ENCODE data around the gene LRRTM2. TPM values are rescaled to one million over a fixed set of nuclear protein-coding genes. Genes with fewer than 3 reads are reported as not detected.
A peak's percentile ranks its signal among the peaks of the same experiment; 100 is the strongest.

LRRTM2 gene
- total RNA-seq, 3 donors from 2014 or later: under 0.01 to 1.4 (median 1.0) TPM

DNA sequence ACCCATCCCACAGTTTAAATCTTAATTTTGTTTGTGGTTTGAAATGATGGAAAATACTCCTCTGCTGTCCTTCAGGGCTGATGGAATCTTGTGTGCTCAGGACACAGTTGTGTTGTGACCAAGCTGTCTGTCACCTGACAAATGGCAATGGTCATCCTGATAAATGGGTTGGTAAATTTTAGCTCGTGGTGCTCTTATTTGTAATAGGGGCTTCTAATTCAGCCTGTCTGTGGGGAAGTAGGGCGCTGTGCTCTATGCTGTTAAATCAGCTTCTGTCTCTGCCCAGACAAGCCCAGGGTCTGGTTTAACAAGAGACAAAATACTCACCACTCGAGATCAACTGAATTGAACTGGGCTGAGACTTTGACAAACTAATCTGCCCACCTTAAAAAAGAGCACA is 4.5 kb downstream of the LRRTM2 start:
- Histone ChIP-seq H3K27ac (peak overlapping the region in 1 of 2 donors; percentile 1), H3K27me3 (no peaks in the 10 kb centered on the region), H3K36me3 (no peaks in the 10 kb centered on the region), H3K4me1 (peaks cover 0 to 5% of the 10 kb centered on the region in 2 donors), H3K9me3 (no peaks in the 10 kb centered on the region), H3K4me3 (no peak overlapping the region)
- TF ChIP-seq POLR2A (IDR thresholded peaks at IDR 0.05) (no peak), POLR2AphosphoS5 (IDR thresholded peaks at IDR 0.05) (no peak)
- TF ChIP-seq, protein P1, sequence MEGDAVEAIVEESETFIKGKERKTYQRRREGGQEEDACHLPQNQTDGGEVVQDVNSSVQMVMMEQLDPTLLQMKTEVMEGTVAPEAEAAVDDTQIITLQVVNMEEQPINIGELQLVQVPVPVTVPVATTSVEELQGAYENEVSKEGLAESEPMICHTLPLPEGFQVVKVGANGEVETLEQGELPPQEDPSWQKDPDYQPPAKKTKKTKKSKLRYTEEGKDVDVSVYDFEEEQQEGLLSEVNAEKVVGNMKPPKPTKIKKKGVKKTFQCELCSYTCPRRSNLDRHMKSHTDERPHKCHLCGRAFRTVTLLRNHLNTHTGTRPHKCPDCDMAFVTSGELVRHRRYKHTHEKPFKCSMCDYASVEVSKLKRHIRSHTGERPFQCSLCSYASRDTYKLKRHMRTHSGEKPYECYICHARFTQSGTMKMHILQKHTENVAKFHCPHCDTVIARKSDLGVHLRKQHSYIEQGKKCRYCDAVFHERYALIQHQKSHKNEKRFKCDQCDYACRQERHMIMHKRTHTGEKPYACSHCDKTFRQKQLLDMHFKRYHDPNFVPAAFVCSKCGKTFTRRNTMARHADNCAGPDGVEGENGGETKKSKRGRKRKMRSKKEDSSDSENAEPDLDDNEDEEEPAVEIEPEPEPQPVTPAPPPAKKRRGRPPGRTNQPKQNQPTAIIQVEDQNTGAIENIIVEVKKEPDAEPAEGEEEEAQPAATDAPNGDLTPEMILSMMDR (IDR thresholded peaks at IDR 0.05): no peak
- no peak for DNase-seq (ENCODE audit: low spot score in 2 of 2)
- intact Hi-C loops (cut with DNase I; ENCODE audit: low total_unique reads): no loop called here

DNA sequence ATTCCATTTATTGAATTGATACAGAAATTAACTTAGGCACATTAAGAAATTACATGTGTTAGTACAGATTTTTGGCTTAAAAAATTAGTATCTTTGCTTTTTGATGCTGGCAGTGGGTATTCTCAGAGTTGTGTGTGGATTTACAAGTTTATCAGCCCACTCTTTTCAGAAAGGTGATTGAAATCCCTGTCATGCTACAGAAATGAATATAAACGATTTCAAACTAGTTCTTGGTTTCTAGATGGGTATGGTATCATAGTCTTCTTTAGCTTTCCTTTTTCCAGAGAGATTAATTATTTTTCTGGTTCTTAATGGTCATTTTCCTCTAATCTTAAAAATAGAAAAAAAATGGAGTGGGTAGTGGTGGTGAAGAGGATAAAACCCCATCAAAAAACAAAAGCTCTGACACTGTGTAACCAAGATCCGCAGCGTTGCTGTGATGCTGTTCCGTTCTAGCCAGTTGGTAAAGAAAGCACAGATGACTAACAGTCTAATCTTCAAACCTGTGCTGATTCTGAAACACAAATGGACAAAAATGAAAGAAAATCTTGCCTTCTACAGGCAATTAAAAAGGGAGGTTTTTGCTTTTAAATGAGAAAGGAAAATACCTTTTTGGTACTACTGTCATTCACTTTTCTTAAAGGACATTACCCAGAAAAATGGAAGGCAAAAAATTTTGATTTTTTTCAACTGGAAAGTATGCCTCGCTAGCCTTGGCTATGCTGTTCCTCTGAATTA is 5.2 kb downstream of the LRRTM2 start:
- no peaks in the 10 kb centered on the region for H3K27me3 ChIP-seq
- TF ChIP-seq POLR2AphosphoS5 (IDR thresholded peaks at IDR 0.05): no peak
- no peak for TF ChIP-seq POLR2A (IDR thresholded peaks at IDR 0.05)
- TF ChIP-seq, protein P1 (IDR thresholded peaks at IDR 0.05): no peak
- no peaks in the 10 kb centered on the region for H3K9me3 ChIP-seq
- H3K4me3 ChIP-seq: no peak overlapping the region
- peak overlapping the region in 1 of 2 donors; percentile 1 for H3K27ac ChIP-seq
- DNase-seq (ENCODE audit: low spot score in 2 of 2): no peak
- no peaks in the 10 kb centered on the region for H3K36me3 ChIP-seq
- intact Hi-C loops (cut with DNase I; ENCODE audit: low total_unique reads): no loop called here
- H3K4me1 ChIP-seq: no peaks in the 10 kb centered on the region

DNA sequence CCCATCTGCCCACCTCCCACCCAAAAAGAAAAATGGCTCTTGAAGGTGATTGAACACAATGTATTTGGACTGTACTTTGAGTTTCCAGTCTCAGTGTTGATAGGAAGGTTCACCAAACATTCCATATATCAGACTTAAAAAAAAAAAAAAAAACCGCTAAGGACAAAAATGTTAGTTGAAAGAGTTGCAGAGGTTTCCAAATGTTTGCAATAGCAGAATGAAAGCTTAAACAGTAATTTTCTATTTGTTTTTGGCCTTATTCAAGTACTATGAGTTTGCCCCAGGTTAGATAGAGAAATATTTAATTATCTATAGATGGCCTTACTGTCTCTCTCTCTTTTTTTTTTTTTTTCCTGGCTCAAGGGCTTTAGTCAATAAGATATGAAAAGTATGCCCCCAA is 6.1 kb downstream of the LRRTM2 start:
- Histone ChIP-seq H3K36me3 (no peaks in the 10 kb centered on the region), H3K4me1 (no peaks in the 10 kb centered on the region), H3K9me3 (peaks cover 0 to under 1% of the 10 kb centered on the region in 2 donors), H3K4me3 (no peak overlapping the region), H3K27ac (no peak overlapping the region), H3K27me3 (no peaks in the 10 kb centered on the region)
- TF ChIP-seq, protein P1 (IDR thresholded peaks at IDR 0.05): no peak
- TF ChIP-seq POLR2AphosphoS5 (IDR thresholded peaks at IDR 0.05) (no peak), POLR2A (IDR thresholded peaks at IDR 0.05) (no peak)
- intact Hi-C loops (cut with DNase I; ENCODE audit: low total_unique reads): no loop called here
- DNase-seq (ENCODE audit: low spot score in 2 of 2): no peak

DNA sequence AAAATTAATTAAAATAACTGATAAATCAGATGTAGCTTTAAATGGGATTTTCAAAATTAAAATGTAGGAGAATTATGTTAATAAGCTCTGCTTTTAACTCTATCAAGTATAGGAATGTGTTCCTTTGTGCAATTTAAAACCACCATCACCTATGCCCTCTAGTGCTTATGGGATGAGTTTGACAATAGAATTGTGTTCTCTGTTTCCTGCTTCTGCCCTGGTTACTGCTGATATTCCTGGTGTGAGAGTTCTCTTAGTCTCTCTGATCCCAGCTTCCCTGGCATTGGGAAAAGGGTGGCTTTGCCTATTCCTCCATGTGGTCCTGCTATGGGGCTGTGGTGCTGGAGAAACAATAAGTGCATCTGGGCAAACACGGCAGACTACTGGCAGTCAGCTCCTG is 8.1 kb downstream of the LRRTM2 start:
- H3K9me3 ChIP-seq: peaks cover 9 to 16% of the 10 kb centered on the region in 2 donors
- intact Hi-C loops (cut with DNase I; ENCODE audit: low total_unique reads): no loop called here
- H3K4me3 ChIP-seq: no peak overlapping the region
- H3K27me3 ChIP-seq: no peaks in the 10 kb centered on the region
- TF ChIP-seq POLR2A (IDR thresholded peaks at IDR 0.05) (no peak), POLR2AphosphoS5 (IDR thresholded peaks at IDR 0.05) (no peak)
- TF ChIP-seq, protein P1 (IDR thresholded peaks at IDR 0.05): no peak
- no peaks in the 10 kb centered on the region for H3K36me3 ChIP-seq
- no peak overlapping the region for H3K27ac ChIP-seq
- no peaks in the 10 kb centered on the region for H3K4me1 ChIP-seq
- no peak for DNase-seq (ENCODE audit: low spot score in 2 of 2)

DNA sequence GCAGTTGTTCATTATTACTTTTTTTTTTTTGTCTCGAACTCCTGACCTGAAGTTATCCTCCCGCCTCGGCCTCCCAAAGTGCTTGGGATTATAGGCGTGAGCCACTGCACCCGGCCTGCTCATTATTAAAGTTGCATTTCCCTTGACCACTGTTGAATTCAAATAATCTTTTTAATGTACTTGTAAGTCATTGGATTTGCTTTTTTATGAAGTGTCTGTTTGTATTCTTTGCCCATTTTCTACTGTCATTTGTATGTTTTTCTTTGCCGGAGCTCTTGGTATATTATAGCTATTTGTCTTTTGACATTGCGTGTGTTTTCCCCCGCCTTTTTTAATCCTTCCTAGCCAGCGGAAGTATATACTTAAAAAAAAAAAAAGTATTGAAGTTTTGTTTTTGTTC is 22.0 kb downstream of the LRRTM2 start:
- no peak overlapping the region for H3K4me3 ChIP-seq
- intact Hi-C loops (cut with DNase I; ENCODE audit: low total_unique reads): no loop called here
- H3K27me3 ChIP-seq: no peaks in the 10 kb centered on the region
- no peaks in the 10 kb centered on the region for H3K36me3 ChIP-seq
- no peaks in the 10 kb centered on the region for H3K9me3 ChIP-seq
- DNase-seq (ENCODE audit: low spot score in 2 of 2): no peak
- no peak overlapping the region for H3K27ac ChIP-seq
- peaks cover 0 to 6% of the 10 kb centered on the region in 2 donors for H3K4me1 ChIP-seq
- no peak for TF ChIP-seq POLR2A (IDR thresholded peaks at IDR 0.05)
- TF ChIP-seq POLR2AphosphoS5 (IDR thresholded peaks at IDR 0.05): no peak
- TF ChIP-seq, protein P1 (IDR thresholded peaks at IDR 0.05): no peak
